ENCODE data around the gene SEMA3B.

GRCh38 chr3:50241713-50242380 is 27.1 kb upstream of the SEMA3B start:
- no peak for TF ChIP-seq CTCF (IDR thresholded peaks at IDR 0.05; ENCODE audit: low read length)
- TF ChIP-seq EZH2 (optimal IDR thresholded peaks at IDR 0.05; ENCODE audit: low read depth, low read length), result no peak
- TF ChIP-seq EZH2phosphoT487 (IDR thresholded peaks at IDR 0.05; ENCODE audit: low read length), result no peak
